Measurements from ENCODE around the gene NMNAT3.

The NMNAT3 gene

DNA sequence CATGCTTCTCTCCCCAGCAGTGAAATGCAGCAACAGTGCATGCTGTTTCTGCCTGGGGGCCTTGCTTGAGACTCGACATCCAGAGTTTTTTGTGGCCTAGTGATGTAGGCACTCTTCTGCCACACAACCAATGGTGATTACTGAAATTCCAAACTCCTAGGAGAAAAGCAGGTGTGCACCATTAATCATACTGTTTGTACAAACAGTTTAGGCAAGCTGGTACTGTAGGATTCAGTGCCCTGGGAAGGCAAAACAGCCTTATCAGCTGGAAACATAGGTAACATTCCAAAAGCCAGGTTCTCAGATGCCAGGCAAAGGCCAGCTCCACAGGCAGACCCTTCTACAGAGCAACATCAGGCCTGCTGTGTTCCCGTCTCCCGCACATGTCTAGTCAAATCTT lies 120.7 kb downstream of the NMNAT3 start:
- TF ChIP-seq, protein P1, sequence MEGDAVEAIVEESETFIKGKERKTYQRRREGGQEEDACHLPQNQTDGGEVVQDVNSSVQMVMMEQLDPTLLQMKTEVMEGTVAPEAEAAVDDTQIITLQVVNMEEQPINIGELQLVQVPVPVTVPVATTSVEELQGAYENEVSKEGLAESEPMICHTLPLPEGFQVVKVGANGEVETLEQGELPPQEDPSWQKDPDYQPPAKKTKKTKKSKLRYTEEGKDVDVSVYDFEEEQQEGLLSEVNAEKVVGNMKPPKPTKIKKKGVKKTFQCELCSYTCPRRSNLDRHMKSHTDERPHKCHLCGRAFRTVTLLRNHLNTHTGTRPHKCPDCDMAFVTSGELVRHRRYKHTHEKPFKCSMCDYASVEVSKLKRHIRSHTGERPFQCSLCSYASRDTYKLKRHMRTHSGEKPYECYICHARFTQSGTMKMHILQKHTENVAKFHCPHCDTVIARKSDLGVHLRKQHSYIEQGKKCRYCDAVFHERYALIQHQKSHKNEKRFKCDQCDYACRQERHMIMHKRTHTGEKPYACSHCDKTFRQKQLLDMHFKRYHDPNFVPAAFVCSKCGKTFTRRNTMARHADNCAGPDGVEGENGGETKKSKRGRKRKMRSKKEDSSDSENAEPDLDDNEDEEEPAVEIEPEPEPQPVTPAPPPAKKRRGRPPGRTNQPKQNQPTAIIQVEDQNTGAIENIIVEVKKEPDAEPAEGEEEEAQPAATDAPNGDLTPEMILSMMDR (conservative IDR thresholded peaks at IDR 0.05; ENCODE audit: control insufficient read depth, insufficient read depth, low read depth, low read length): no peak
- no peak overlapping the region for H3K4me3 ChIP-seq (ENCODE audit: control insufficient read depth, low read depth, low read length)
- DNase-seq (ENCODE audit: low read depth): no peak

DNA sequence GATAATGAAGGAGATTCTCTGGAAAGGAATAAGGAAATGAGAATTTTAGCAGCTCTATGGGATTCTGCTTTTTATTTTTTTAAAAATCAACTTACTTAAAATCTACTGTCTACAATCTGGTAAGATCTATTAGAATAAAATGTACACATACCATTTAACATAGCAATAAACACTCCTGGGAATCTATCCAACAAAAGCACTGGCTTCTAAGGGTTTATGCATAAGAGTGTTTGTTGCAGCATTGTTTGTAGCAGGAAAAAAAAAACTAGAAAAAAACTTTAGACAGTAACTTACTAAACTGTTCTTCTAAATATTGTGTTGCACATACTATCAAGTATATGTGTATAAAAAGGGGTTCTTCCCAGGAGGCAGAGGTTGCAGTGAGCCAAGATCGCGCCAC lies 122.5 kb downstream of the NMNAT3 start:
- DNase-seq (ENCODE audit: low read depth): peak; percentile 49
- TF ChIP-seq, protein P1 (conservative IDR thresholded peaks at IDR 0.05; ENCODE audit: control insufficient read depth, insufficient read depth, low read depth, low read length): no peak

DNA sequence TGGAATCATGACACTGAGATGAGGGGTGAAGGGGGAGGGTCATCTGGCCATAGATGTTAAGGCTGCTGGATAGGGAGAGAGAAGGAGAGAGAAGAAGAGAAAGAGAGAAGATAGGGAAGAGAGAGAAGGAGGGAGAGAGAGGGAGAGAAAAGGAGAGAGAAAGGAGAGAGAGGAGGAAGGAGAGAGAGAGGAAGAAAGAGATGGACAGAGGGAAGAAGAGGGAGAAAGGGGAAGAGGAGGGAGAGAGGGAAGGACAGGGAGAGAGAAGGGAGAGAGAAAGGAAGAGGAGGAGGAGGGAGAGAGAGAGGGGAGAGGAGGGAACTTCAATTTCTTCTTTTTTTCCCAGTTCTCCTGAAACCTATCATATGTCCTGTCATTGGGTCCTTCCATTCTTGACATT lies 123.1 kb downstream of the NMNAT3 start:
- no peak for DNase-seq (ENCODE audit: low read depth)

More for the DNA sequence above, 122.5 kb downstream of the NMNAT3 start:
- no peak overlapping the region for H3K4me3 ChIP-seq (ENCODE audit: control insufficient read depth, low read depth, low read length)

DNA sequence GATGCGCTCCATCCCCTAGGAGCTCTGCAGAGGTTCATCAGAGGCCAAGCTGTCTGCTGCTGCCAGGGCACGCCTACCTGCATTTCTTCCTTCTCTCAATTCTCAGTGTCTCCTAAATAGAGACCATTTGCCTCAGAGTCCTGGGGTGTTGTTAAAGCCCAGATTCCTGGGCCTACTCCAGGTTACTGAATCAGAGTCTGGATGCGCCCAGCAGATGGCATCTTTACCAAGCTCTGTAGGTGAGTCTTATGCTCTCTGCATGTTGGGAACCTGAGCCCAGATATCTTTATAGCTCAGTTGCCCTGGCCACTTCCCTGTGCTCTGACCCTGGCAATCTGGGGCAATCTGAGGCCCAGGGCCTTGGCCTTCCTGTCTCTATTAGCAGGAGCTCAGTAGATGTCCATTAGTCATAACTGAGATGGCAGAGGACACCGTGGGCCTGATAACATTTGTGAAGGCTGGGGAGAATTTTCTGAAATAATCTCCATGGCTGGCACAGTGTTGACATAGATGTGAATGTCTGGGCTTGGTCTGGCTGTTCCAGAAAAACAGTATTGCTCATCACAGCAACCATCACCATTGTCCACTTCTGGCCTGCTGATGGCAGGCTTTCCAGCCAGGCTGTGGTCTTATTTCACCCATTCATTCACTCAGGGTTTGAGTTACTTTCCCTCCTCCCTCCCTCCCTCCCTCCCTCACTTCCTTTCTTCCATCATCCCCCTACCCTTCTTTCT lies 125.0 kb downstream of the NMNAT3 start:
- no peak for DNase-seq (ENCODE audit: low read depth)
- TF ChIP-seq, protein P1 (conservative IDR thresholded peaks at IDR 0.05; ENCODE audit: control insufficient read depth, insufficient read depth, low read depth, low read length): no peak
- no peak overlapping the region for H3K4me3 ChIP-seq (ENCODE audit: control insufficient read depth, low read depth, low read length)

More for the DNA sequence above, 123.1 kb downstream of the NMNAT3 start:
- TF ChIP-seq, protein P1 (conservative IDR thresholded peaks at IDR 0.05; ENCODE audit: control insufficient read depth, insufficient read depth, low read depth, low read length): no peak
- no peak overlapping the region for H3K4me3 ChIP-seq (ENCODE audit: control insufficient read depth, low read depth, low read length)

DNA sequence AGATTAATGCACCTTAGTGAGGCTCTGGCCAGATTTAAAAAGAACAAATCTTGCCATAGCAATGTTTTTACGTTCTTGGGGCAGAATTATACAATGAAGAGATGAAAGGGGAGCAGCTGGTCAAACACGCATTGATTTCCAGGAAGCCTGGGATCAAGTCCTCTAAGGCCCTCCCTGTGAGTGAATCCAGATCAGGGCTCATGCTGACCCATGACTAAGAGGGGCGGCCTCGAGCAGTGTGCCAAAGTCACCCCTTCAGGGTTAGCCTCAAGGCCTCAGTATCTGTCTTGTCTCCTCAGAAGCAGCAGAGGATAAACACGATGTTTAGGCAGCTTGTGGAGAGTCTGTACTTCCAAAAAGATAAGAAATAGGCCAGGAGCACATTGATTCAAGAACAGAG lies 129.0 kb downstream of the NMNAT3 start:
- no peak for DNase-seq (ENCODE audit: low read depth)
- TF ChIP-seq, protein P1 (conservative IDR thresholded peaks at IDR 0.05; ENCODE audit: control insufficient read depth, insufficient read depth, low read depth, low read length): no peak
- no peak overlapping the region for H3K4me3 ChIP-seq (ENCODE audit: control insufficient read depth, low read depth, low read length)

DNA sequence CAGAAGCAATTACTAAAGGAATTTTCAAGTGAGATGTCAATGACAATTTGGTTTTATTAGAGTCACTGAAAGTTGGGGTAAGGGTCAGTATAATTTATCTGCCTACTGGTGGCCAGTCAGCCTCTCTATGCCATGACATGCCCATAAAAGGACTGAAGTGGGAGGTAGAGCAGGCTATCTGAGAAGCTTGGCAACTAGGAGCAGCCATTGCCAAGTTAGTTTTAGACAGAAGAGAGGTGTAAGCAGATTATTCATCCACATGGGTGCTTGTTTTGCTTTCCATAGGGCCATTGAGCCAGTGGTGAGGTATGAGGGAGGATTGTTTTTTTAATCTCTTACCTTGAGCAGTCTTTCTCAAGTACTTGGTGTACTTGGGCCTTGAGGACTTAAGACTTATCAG lies 130.1 kb downstream of the NMNAT3 start:
- TF ChIP-seq, protein P1 (conservative IDR thresholded peaks at IDR 0.05; ENCODE audit: control insufficient read depth, insufficient read depth, low read depth, low read length): no peak
- H3K4me3 ChIP-seq (ENCODE audit: control insufficient read depth, low read depth, low read length): no peak overlapping the region
- DNase-seq (ENCODE audit: low read depth): no peak
